HG03565 (cell line): ENCODE measurements around the gene ADGRG3.

Experiments used
- ATAC-seq: cut with Tn5 transposase; IDR thresholded peaks from one replicate; pipeline ENCODE4 v1.9.1; 2021; ENCODE audit warnings: mild to moderate bottlenecking, moderate library complexity; ENCODE audit not compliant: unreplicated experiment

The ADGRG3 gene

GRCh38 chr16:57630407-57630797, 37.7 kb upstream of the ADGRG3 start:
- ATAC-seq, result no peak

GRCh38 chr16:57630931-57631845, 36.9 kb upstream of the ADGRG3 start:
- ATAC-seq, result no peak

- ATAC-seq, result no peak
These were observed 35.5 kb upstream of the ADGRG3 start for GRCh38 chr16:57632568-57632967.

- no peak for ATAC-seq
These were observed 34.6 kb upstream of the ADGRG3 start for GRCh38 chr16:57633383-57634064.

- no peak for ATAC-seq
These were observed 33.9 kb upstream of the ADGRG3 start for GRCh38 chr16:57634171-57634570.

GRCh38 chr16:57635266-57636097, 32.6 kb upstream of the ADGRG3 start:
- no peak for ATAC-seq

- ATAC-seq, result no peak
These were observed 31.9 kb upstream of the ADGRG3 start for GRCh38 chr16:57636184-57636583.

GRCh38 chr16:57637020-57637419, 31.1 kb upstream of the ADGRG3 start:
- no peak for ATAC-seq

- no peak for ATAC-seq
These were observed 30.7 kb upstream of the ADGRG3 start for GRCh38 chr16:57637424-57637823.

GRCh38 chr16:57637965-57638364, 30.1 kb upstream of the ADGRG3 start:
- ATAC-seq, result no peak

- ATAC-seq, result no peak
These were observed 29.7 kb upstream of the ADGRG3 start for GRCh38 chr16:57638381-57638780.

GRCh38 chr16:57639172-57639887, 28.8 kb upstream of the ADGRG3 start:
- no peak for ATAC-seq

GRCh38 chr16:57640185-57640584, 27.9 kb upstream of the ADGRG3 start:
- ATAC-seq, result no peak

GRCh38 chr16:57640612-57641011, 27.5 kb upstream of the ADGRG3 start:
- ATAC-seq, result no peak

- no peak for ATAC-seq
These were observed 25.7 kb upstream of the ADGRG3 start for GRCh38 chr16:57642160-57643135.

GRCh38 chr16:57643147-57643874, 24.8 kb upstream of the ADGRG3 start:
- ATAC-seq, result no peak

GRCh38 chr16:57643910-57644309, 24.2 kb upstream of the ADGRG3 start:
- no peak for ATAC-seq

GRCh38 chr16:57644383-57645014, 23.6 kb upstream of the ADGRG3 start:
- ATAC-seq, result no peak
